C4-2B (cell line): ENCODE measurements around the gene SEMA3D.

Experiments
- H3K27ac ChIP-seq: fragments of 450-650 bp; 2 replicates; pipeline ENCODE4 v1.5.1; 2017
- ZFX ChIP-seq: fragments of 450-650 bp; IDR thresholded peaks from 2 replicates; pipeline ENCODE4 v1.6.1; 2017
- TF ChIP-seq, protein P1 (sequence below): fragments of 450-650 bp; conservative IDR thresholded peaks from 2 replicates; pipeline ENCODE4 v1.5.1; 2017; ENCODE audit warnings: mild to moderate bottlenecking

The SEMA3D gene

DNA sequence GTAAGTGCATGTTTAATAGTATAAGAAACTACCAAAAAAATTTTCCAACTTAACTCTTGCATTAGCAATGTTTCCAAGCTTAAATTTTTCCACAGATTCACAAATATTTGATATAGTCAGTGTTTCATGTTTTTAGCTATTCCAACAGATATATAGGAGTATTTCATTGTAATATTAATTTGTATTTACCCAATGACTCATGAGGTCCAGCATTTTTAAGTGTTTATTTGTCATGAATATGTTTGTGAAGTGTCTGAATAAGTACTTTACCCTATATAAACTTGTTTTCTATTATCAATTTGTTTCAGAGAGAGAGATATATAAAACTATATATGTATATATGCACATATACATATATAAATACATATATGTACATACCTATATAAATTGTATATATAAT, 71.0 kb downstream of the SEMA3D start:
- H3K27ac ChIP-seq: no peak overlapping the region
- TF ChIP-seq ZFX: no peak
- TF ChIP-seq, protein P1, sequence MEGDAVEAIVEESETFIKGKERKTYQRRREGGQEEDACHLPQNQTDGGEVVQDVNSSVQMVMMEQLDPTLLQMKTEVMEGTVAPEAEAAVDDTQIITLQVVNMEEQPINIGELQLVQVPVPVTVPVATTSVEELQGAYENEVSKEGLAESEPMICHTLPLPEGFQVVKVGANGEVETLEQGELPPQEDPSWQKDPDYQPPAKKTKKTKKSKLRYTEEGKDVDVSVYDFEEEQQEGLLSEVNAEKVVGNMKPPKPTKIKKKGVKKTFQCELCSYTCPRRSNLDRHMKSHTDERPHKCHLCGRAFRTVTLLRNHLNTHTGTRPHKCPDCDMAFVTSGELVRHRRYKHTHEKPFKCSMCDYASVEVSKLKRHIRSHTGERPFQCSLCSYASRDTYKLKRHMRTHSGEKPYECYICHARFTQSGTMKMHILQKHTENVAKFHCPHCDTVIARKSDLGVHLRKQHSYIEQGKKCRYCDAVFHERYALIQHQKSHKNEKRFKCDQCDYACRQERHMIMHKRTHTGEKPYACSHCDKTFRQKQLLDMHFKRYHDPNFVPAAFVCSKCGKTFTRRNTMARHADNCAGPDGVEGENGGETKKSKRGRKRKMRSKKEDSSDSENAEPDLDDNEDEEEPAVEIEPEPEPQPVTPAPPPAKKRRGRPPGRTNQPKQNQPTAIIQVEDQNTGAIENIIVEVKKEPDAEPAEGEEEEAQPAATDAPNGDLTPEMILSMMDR: no peak

DNA sequence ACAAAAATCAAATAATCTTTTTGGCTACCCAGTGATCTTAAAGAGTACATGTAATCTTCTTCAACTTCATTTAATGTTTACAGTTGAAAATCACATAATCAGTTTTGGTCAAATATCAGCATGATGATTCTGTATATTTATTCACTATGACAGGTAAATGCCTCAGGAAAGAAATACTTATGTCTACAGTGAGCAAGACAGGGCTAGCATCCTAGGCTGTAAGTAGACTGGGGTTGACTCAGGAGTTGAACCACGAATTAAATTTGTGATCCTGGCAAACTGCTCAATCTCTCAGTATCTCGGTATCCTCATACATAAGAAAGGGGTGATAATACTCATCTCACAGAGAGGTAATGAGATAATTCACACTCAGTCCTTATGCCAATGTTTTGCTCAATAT, 71.8 kb downstream of the SEMA3D start:
- no peak overlapping the region for H3K27ac ChIP-seq
- TF ChIP-seq, protein P1: no peak
- no peak for TF ChIP-seq ZFX

DNA sequence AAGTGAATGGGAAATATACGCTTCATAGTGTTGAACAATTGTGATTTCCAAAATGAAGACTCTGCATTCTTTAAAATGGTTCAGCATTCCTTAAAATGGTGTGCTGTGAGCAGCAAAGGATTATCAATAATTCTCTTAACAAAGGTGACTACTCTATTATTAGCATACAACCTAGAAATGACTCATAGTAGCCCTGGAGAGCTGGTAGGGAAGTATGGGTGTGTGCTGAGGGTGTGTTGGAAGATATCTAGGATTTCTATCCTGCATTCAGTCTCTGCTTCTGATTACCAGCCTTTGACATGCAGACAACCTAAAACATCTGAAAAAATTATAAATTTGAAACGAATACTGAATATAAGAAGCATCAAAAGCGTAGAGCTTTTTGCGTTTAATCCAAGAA, 72.5 kb downstream of the SEMA3D start:
- TF ChIP-seq ZFX: no peak
- TF ChIP-seq, protein P1: no peak
- no peak overlapping the region for H3K27ac ChIP-seq

DNA sequence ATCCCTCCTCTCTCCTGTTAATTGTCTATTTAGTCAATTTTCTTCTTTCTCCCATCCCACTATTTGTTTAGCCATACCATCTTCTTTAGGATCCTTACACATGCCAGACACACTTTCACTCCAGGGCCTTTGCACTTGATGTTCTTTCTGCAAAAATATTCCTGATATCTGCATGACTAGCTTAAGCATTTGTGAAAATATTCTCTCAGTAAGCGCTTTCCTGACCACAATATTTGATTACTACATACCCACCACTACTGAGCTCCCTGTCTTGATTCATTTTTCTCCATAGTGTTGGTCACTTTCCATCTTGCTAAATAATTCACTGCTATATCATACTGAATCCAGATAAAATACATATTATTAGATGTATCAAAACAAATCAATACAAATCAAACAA, 75.1 kb downstream of the SEMA3D start:
- H3K27ac ChIP-seq: no peak overlapping the region
- TF ChIP-seq ZFX: no peak
- TF ChIP-seq, protein P1: no peak

DNA sequence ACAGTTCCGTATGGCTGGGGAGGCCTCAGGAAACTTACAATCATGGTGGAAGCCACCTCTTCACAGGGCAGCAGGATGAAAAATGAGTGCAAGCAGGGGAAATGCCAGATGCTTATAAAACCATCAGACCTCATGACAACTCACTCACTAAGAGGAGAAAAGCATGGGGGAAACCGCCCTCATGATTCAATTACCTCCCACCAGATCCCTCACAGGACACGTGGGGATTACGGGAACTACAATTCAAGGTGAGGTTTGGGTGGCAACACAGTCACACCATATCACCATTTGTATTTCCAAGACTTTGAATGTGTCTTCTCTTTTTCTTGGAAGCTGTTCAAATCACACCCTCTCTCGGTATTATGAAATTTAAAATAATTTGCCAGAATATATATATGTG, 80.1 kb downstream of the SEMA3D start:
- H3K27ac ChIP-seq: no peak overlapping the region
- TF ChIP-seq, protein P1: no peak
- TF ChIP-seq ZFX: no peak

DNA sequence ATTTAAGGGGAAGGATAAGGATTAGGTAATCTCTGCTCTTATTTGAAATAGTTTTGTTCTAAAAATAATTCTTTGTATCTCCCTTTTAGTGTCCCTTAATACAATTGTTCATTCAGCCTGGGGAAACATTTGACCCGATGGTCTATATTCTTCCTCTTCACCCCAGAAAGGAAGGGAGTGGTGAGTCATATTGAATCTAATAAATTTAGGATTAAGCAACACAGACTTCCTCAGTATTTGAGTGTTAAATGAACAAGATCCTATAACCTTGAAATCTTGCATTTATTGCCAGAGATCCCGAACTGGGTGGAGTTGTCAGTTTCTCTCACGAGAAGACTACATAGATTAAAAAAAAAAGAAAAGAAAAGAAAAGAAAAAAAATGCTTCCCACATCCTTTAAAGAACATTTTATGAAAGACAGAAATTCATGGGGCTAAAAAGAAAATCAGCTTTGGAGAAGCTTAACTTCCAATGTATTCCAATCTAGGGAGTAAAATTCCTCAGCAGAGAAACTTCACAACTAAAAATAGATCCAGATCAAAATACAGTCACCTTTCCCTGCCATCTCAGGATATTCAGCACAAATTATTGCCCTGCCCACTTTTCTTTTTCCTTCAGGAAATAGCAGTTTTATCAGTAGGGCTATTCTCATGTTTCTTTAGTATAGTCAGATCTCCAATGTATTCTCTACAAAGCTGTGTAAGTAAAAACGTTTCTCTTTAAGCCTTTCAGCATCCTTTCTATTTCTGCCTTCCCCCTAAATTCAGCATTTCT, 82.2 kb downstream of the SEMA3D start:
- no peak overlapping the region for H3K27ac ChIP-seq
- no peak for TF ChIP-seq ZFX
- TF ChIP-seq, protein P1: no peak

DNA sequence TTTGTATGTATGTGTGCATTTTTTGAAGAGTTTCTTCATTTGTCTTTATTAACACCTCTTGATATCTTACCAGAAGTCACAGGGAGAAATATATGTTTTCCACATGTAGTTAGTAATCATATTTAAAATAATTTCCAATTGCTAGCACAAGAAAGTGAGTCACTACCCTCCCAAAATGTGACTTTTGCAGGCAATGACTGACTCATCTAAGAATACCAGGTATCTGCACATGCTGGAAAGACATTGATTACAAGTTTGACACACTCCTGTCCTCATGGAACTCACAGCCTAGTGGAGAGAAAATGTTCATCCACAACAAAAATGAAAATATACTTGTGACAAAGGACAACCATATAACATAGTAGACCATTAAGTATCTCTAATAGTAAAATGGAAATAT, 82.9 kb downstream of the SEMA3D start:
- no peak overlapping the region for H3K27ac ChIP-seq
- no peak for TF ChIP-seq ZFX
- TF ChIP-seq, protein P1: no peak
